ENCODE results near the gene EFNA5.

EFNA5 gene

GRCh38 chr5:107535849-107536248 is 134.9 kb downstream of the EFNA5 start:
- no peak for DNase-seq (ENCODE audit: low read depth)
- TF ChIP-seq, protein P1, sequence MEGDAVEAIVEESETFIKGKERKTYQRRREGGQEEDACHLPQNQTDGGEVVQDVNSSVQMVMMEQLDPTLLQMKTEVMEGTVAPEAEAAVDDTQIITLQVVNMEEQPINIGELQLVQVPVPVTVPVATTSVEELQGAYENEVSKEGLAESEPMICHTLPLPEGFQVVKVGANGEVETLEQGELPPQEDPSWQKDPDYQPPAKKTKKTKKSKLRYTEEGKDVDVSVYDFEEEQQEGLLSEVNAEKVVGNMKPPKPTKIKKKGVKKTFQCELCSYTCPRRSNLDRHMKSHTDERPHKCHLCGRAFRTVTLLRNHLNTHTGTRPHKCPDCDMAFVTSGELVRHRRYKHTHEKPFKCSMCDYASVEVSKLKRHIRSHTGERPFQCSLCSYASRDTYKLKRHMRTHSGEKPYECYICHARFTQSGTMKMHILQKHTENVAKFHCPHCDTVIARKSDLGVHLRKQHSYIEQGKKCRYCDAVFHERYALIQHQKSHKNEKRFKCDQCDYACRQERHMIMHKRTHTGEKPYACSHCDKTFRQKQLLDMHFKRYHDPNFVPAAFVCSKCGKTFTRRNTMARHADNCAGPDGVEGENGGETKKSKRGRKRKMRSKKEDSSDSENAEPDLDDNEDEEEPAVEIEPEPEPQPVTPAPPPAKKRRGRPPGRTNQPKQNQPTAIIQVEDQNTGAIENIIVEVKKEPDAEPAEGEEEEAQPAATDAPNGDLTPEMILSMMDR (IDR thresholded peaks at IDR 0.05; ENCODE audit: low read length, missing control alignments), result no peak
- H3K4me3 ChIP-seq (replicated peaks; ENCODE audit: low read depth, low read length), result no peak overlapping the region

DNA sequence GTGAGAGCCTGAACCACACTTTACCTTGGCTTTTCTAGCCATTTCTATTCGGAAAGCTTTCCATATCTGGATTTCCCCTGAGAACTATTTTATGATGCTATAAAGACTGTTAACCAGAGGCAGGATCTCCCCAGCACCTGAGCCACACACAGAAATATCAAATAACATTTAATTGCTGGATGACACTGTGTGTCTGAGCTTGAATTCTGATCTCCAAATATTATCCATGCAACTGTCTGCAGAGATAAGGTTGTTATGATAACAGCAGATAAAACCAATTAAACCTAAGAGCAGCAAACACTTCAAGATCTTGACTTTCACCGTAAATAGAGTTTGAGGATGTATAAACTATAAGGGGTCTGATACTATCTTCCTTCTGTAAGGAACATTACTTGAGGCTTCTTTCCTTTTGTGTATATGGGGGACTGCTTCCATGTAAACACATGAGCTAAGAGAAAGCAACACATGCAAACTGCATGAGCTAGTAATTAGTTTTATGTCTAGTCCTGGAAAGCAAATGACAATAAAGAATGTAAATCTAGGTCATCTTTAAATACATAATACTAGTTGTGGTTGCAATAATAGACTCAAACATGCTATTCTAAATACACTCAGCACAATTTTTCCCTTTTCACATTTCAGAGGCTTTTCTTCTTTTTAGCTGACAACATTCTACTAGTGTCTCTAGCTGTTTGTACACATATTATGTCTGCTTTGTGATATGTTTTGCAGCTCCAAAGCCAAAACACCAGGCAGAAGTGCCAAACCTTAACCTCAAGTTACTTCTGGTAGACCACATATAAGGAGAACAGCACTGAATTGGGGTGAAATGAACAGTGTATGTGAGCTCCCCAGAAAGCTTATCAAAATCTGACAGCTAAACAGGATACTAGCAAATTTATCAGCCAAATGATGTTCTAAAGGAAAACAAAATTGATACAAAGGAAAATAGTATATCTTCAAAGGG is 136.5 kb downstream of the EFNA5 start:
- no peak for DNase-seq (ENCODE audit: low read depth)
- no peak overlapping the region for H3K4me3 ChIP-seq (replicated peaks; ENCODE audit: low read depth, low read length)
- TF ChIP-seq, protein P1 (IDR thresholded peaks at IDR 0.05; ENCODE audit: low read length, missing control alignments), result no peak

- H3K4me3 ChIP-seq (replicated peaks; ENCODE audit: low read depth, low read length), result no peak overlapping the region
- no peak for DNase-seq (ENCODE audit: low read depth)
- TF ChIP-seq, protein P1 (IDR thresholded peaks at IDR 0.05; ENCODE audit: low read length, missing control alignments), result no peak
Measured at GRCh38 chr5:107532916-107533315, 137.8 kb downstream of the EFNA5 start.

DNA sequence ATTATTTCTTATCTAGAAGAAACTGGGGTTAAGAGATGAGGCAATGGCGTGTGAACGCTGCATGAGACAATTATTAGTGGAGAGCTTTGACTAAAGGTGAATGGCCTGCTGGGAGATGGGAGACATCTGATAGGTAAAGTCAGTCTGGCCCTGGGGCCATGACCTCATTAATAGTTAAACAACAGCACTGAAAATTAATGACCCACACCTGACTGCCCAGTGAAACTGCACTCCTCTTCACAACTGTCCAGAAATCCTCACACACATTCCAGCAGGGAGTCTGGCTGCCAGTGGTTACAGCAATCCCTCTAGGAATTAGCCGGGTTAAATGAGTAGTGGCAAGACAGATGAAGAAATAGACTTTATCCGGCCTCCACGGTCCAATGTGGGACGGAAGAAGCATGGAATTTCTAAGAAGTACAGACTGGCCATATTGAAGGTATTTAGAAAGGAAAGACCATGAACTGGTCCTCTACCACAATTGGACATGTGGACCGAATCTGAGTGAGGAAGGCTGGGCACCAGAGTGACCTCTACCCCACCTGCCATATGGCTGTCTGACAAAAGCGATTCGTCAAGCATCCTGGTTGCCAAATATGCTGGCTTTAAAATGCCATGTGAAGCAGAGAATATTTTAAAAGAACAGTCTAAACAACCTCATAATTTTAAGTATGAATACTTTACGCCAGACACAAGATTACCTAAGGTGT is 138.4 kb downstream of the EFNA5 start:
- no peak for DNase-seq (ENCODE audit: low read depth)
- no peak overlapping the region for H3K4me3 ChIP-seq (replicated peaks; ENCODE audit: low read depth, low read length)
- TF ChIP-seq, protein P1 (IDR thresholded peaks at IDR 0.05; ENCODE audit: low read length, missing control alignments), result no peak

GRCh38 chr5:107531308-107531707 is 139.4 kb downstream of the EFNA5 start:
- DNase-seq (ENCODE audit: low read depth), result no peak
- H3K4me3 ChIP-seq (replicated peaks; ENCODE audit: low read depth, low read length), result no peak overlapping the region
- TF ChIP-seq, protein P1 (IDR thresholded peaks at IDR 0.05; ENCODE audit: low read length, missing control alignments), result no peak

GRCh38 chr5:107529618-107530017 is 141.1 kb downstream of the EFNA5 start:
- no peak for DNase-seq (ENCODE audit: low read depth)
- H3K4me3 ChIP-seq (replicated peaks; ENCODE audit: low read depth, low read length), result no peak overlapping the region
- TF ChIP-seq, protein P1 (IDR thresholded peaks at IDR 0.05; ENCODE audit: low read length, missing control alignments), result no peak
